Osteocyte (in vitro differentiated cells): ENCODE results near the gene TRPC5OS. TPM values are rescaled to one million over a fixed set of nuclear protein-coding genes. Genes with fewer than 3 reads are reported as not detected.

Experiments
- DNase-seq: peaks from one replicate; pipeline ENCODE4 v3.0.0; 2021; ENCODE audit warnings: mixed read lengths; ENCODE audit not compliant: unreplicated experiment; ENCODE audit errors: extremely low spot score
- H3K27ac Mint-ChIP-seq: one replicate; pipeline ENCODE4 v1.8.0; 2021; ENCODE audit warnings: mild to moderate bottlenecking, mixed read lengths; ENCODE audit not compliant: unreplicated experiment
- H3K27me3 Mint-ChIP-seq: one replicate; pipeline ENCODE4 v1.8.0; 2021; ENCODE audit warnings: mixed read lengths; ENCODE audit not compliant: unreplicated experiment
- H3K36me3 Mint-ChIP-seq: one replicate; pipeline ENCODE4 v1.8.0; 2021; ENCODE audit warnings: mixed read lengths; ENCODE audit not compliant: unreplicated experiment
- H3K4me1 Mint-ChIP-seq: one replicate; pipeline ENCODE4 v1.8.0; 2021; ENCODE audit warnings: mixed read lengths; ENCODE audit not compliant: unreplicated experiment
- H3K4me3 Mint-ChIP-seq: one replicate; pipeline ENCODE4 v1.8.0; 2021; ENCODE audit warnings: mild to moderate bottlenecking, moderate library complexity, mixed read lengths; ENCODE audit not compliant: unreplicated experiment
- H3K9me3 Mint-ChIP-seq: one replicate; pipeline ENCODE4 v1.8.0; 2021; ENCODE audit warnings: mixed read lengths; ENCODE audit not compliant: unreplicated experiment
- CTCF ChIP-seq: fragments of 200-600 bp; sonication (generic); IDR thresholded peaks from 2 replicates; pipeline ENCODE4 v1.5.0; 2021; ENCODE audit warnings: antibody characterized with exemption, mild to moderate bottlenecking, moderate library complexity
- total RNA-seq: library from RNA; stranded (reverse); gene quantifications from 2 replicates; pipeline ENCODE4 v1.2.1, GENCODE V29; 2021

Gene TRPC5OS
- total RNA-seq, 1 donor from 2014 or later, result not detected

GRCh38 chrX:111886678-111887077 lies 10.7 kb downstream of the TRPC5OS start:
- no peaks in the 10 kb centered on the region for H3K36me3 Mint-ChIP-seq

GRCh38 chrX:111888600-111888999 lies 12.6 kb downstream of the TRPC5OS start:
- TF ChIP-seq CTCF, result no peak
- H3K9me3 Mint-ChIP-seq, result no peaks in the 10 kb centered on the region
- DNase-seq, result no peak
- no peak overlapping the region for H3K27ac Mint-ChIP-seq
- no peaks in the 10 kb centered on the region for H3K27me3 Mint-ChIP-seq
- H3K4me3 Mint-ChIP-seq, result no peak overlapping the region
- no peaks in the 10 kb centered on the region for H3K4me1 Mint-ChIP-seq
- no peaks in the 10 kb centered on the region for H3K36me3 Mint-ChIP-seq

More at GRCh38 chrX:111886678-111887077, 10.7 kb downstream of the TRPC5OS start:
- Mint-ChIP-seq H3K4me1 (no peaks in the 10 kb centered on the region), H3K4me3 (no peak overlapping the region), H3K9me3 (no peaks in the 10 kb centered on the region), H3K27me3 (no peaks in the 10 kb centered on the region), H3K27ac (no peak overlapping the region)
- TF ChIP-seq CTCF, result no peak
- DNase-seq, result no peak

- H3K36me3 Mint-ChIP-seq, result no peaks in the 10 kb centered on the region
Measured at GRCh38 chrX:111892375-111892774, 16.4 kb downstream of the TRPC5OS start.

GRCh38 chrX:111896148-111896547 lies 20.2 kb downstream of the TRPC5OS start:
- DNase-seq, result no peak
- Mint-ChIP-seq H3K4me1 (no peaks in the 10 kb centered on the region), H3K4me3 (no peak overlapping the region), H3K27me3 (peaks cover 6% of the 10 kb centered on the region), H3K27ac (no peak overlapping the region), H3K36me3 (no peaks in the 10 kb centered on the region), H3K9me3 (no peaks in the 10 kb centered on the region)
- no peak for TF ChIP-seq CTCF

More at GRCh38 chrX:111892375-111892774, 16.4 kb downstream of the TRPC5OS start:
- peaks cover under 1% of the 10 kb centered on the region for H3K27me3 Mint-ChIP-seq
- no peak overlapping the region for H3K27ac Mint-ChIP-seq
- H3K9me3 Mint-ChIP-seq, result no peaks in the 10 kb centered on the region
- no peak for DNase-seq
- H3K4me1 Mint-ChIP-seq, result no peaks in the 10 kb centered on the region
- no peak for TF ChIP-seq CTCF
- H3K4me3 Mint-ChIP-seq, result no peak overlapping the region

GRCh38 chrX:111914398-111915090 lies 38.6 kb downstream of the TRPC5OS start:
- Mint-ChIP-seq H3K4me1 (no peaks in the 10 kb centered on the region), H3K27ac (no peak overlapping the region), H3K27me3 (no peaks in the 10 kb centered on the region), H3K36me3 (no peaks in the 10 kb centered on the region), H3K9me3 (peaks cover 26% of the 10 kb centered on the region), H3K4me3 (no peak overlapping the region)
- no peak for DNase-seq
- no peak for TF ChIP-seq CTCF
